IPS DF 6.9 (cell line): ENCODE data around the gene RNF7.
"Not testable (repeated sequence)": the region's sequence is repeated elsewhere in the genome, so short reads cannot be mapped to it uniquely, and the experiment has no call there.

Source experiments
- DNase-seq: peaks from one replicate; pipeline ENCODE4 v3.0.0-alpha.2; 2013; ENCODE audit warnings: low read depth, low spot score
- H3K27ac ChIP-seq: one replicate; pipeline ENCODE4 v1.5.1; 2013; ENCODE audit warnings: low read length, control low read depth
- H3K27me3 ChIP-seq: 2 replicates; pipeline ENCODE4 v1.6.1; 2013; ENCODE audit warnings: mild to moderate bottlenecking, low read length; ENCODE audit not compliant: control insufficient read depth, insufficient read depth
- H3K36me3 ChIP-seq: 2 replicates; pipeline ENCODE4 v1.6.1; 2013; ENCODE audit warnings: low read length; ENCODE audit not compliant: control insufficient read depth, insufficient read depth
- H3K4me1 ChIP-seq: 2 replicates; pipeline ENCODE4 v1.6.1; 2013; ENCODE audit warnings: low read length; ENCODE audit not compliant: control insufficient read depth, insufficient read depth
- H3K4me3 ChIP-seq: 2 replicates; pipeline ENCODE4 v1.5.1; 2013; ENCODE audit warnings: mild to moderate bottlenecking, low read length
- H3K9me3 ChIP-seq: 2 replicates; pipeline ENCODE4 v1.6.1; 2013; ENCODE audit warnings: low read length, inconsistent platforms; ENCODE audit not compliant: control insufficient read depth, insufficient read depth
- WGBS: extraction: QIAGEN DNeasy Blood & Tissue Kit; methylation state at CpG from one replicate; pipeline ENCODE4 v1.1.7; 2013; ENCODE audit warnings: mixed read lengths, missing lambda C conversion rate; ENCODE audit not compliant: insufficient read length, insufficient coverage; 5-methylcytosine and 5-hydroxymethylcytosine counted together

The RNF7 gene

GRCh38 chr3:141762552-141762951 lies 24.5 kb downstream of the RNF7 start:
- H3K27me3 ChIP-seq, H3K9me3 ChIP-seq, H3K4me1 ChIP-seq, DNase-seq, H3K4me3 ChIP-seq, H3K36me3 ChIP-seq, H3K27ac ChIP-seq: not testable (repeated sequence)
- no CpG with 5 or more reads among the region's 19 CpGs for WGBS

- no peaks in the 10 kb centered on the region for H3K4me1 ChIP-seq
- no CpG with 5 or more reads among the region's 9 CpGs for WGBS
- no peak within 1 kb of the TSS for H3K27ac ChIP-seq
- no peaks in the 10 kb centered on the region for H3K9me3 ChIP-seq
- H3K36me3 ChIP-seq = no peaks in the 10 kb centered on the region
- no peak for DNase-seq
- no peaks in the 10 kb centered on the region for H3K27me3 ChIP-seq
- H3K4me3 ChIP-seq = no peak within 1 kb of the TSS; the same call in 1 of the 2 replicates
These were observed 25.1 kb downstream of the RNF7 start, which contains the start of gene GRK7 for GRCh38 chr3:141763088-141763750. Gene GRK7, plus strand, starts transcription at chr3:141763408. Its CDS starts 14,877 bp downstream, at chr3:141778285.

GRCh38 chr3:141764045-141764444 lies 25.9 kb downstream of the RNF7 start:
- no CpG with 5 or more reads among the region's 2 CpGs for WGBS
- H3K4me3 ChIP-seq = no peak overlapping the region
- no peak for DNase-seq

GRCh38 chr3:141764465-141764864 lies 26.4 kb downstream of the RNF7 start:
- Histone ChIP-seq H3K27me3 (no peaks in the 10 kb centered on the region), H3K4me1 (no peaks in the 10 kb centered on the region), H3K27ac (no peak overlapping the region), H3K36me3 (no peaks in the 10 kb centered on the region), H3K4me3 (no peak overlapping the region), H3K9me3 (no peaks in the 10 kb centered on the region)
- DNase-seq = no peak
- WGBS = no CpG with 5 or more reads among the region's 1 CpG

More at GRCh38 chr3:141764045-141764444, 25.9 kb downstream of the RNF7 start:
- Histone ChIP-seq H3K27me3 (no peaks in the 10 kb centered on the region), H3K4me1 (no peaks in the 10 kb centered on the region), H3K36me3 (no peaks in the 10 kb centered on the region), H3K9me3 (no peaks in the 10 kb centered on the region), H3K27ac (no peak overlapping the region)

GRCh38 chr3:141764986-141765385 lies 26.9 kb downstream of the RNF7 start:
- no peak overlapping the region for H3K27ac ChIP-seq
- WGBS = no CpG with 5 or more reads among the region's 2 CpGs
- no peaks in the 10 kb centered on the region for H3K4me1 ChIP-seq
- no peak overlapping the region for H3K4me3 ChIP-seq
- H3K9me3 ChIP-seq = no peaks in the 10 kb centered on the region
- H3K36me3 ChIP-seq = no peaks in the 10 kb centered on the region
- DNase-seq = no peak
- no peaks in the 10 kb centered on the region for H3K27me3 ChIP-seq

GRCh38 chr3:141767066-141767465 lies 29.0 kb downstream of the RNF7 start:
- H3K4me3 ChIP-seq = no peak overlapping the region
- whole genome bisulfite sequencing = no CpG with 5 or more reads among the region's 2 CpGs
- no peak for DNase-seq
- H3K4me1 ChIP-seq = no peaks in the 10 kb centered on the region
- no peaks in the 10 kb centered on the region for H3K9me3 ChIP-seq
- H3K36me3 ChIP-seq = no peaks in the 10 kb centered on the region
- H3K27ac ChIP-seq = no peak overlapping the region
- H3K27me3 ChIP-seq = no peaks in the 10 kb centered on the region

GRCh38 chr3:141769221-141769894 lies 31.3 kb downstream of the RNF7 start:
- H3K9me3 ChIP-seq = no peaks in the 10 kb centered on the region
- H3K27me3 ChIP-seq = no peaks in the 10 kb centered on the region
- H3K4me1 ChIP-seq = no peaks in the 10 kb centered on the region
- no peaks in the 10 kb centered on the region for H3K36me3 ChIP-seq
- H3K4me3 ChIP-seq = no peak overlapping the region
- no peak for DNase-seq
- WGBS = no CpG with 5 or more reads among the region's 6 CpGs
- H3K27ac ChIP-seq = no peak overlapping the region

GRCh38 chr3:141773676-141774075 lies 35.6 kb downstream of the RNF7 start:
- no peak for DNase-seq
- no peaks in the 10 kb centered on the region for H3K9me3 ChIP-seq
- no peaks in the 10 kb centered on the region for H3K4me1 ChIP-seq
- no peaks in the 10 kb centered on the region for H3K36me3 ChIP-seq
- WGBS = no CpG with 5 or more reads among the region's 6 CpGs
- H3K27ac ChIP-seq = no peak overlapping the region
- no peak overlapping the region for H3K4me3 ChIP-seq
- H3K27me3 ChIP-seq = no peaks in the 10 kb centered on the region

- no peaks in the 10 kb centered on the region for H3K4me1 ChIP-seq
- no peak overlapping the region for H3K4me3 ChIP-seq
- no peaks in the 10 kb centered on the region for H3K36me3 ChIP-seq
- no peak overlapping the region for H3K27ac ChIP-seq
- no peaks in the 10 kb centered on the region for H3K9me3 ChIP-seq
- no peaks in the 10 kb centered on the region for H3K27me3 ChIP-seq
- WGBS = no CpG with 5 or more reads among the region's 14 CpGs
- DNase-seq = no peak
These were observed 38.3 kb downstream of the RNF7 start for GRCh38 chr3:141776376-141776775.

- no peaks in the 10 kb centered on the region for H3K4me1 ChIP-seq
- no peaks in the 10 kb centered on the region for H3K36me3 ChIP-seq
These were observed 38.8 kb downstream of the RNF7 start for GRCh38 chr3:141776885-141777284.

More at GRCh38 chr3:141776885-141777284, 38.8 kb downstream of the RNF7 start:
- WGBS = no CpG with 5 or more reads among the region's 15 CpGs
- Histone ChIP-seq H3K27ac (no peak overlapping the region), H3K27me3 (no peaks in the 10 kb centered on the region), H3K4me3 (no peak overlapping the region), H3K9me3 (no peaks in the 10 kb centered on the region)
- no peak for DNase-seq
